GM19025 (cell line): ENCODE results near the gene CANX.

Experiments
- ATAC-seq: cut with Tn5 transposase; IDR thresholded peaks from one replicate; pipeline ENCODE4 v1.9.1; 2021; ENCODE audit warnings: mild to moderate bottlenecking, low read depth, moderate library complexity; ENCODE audit not compliant: unreplicated experiment

The CANX gene

DNA sequence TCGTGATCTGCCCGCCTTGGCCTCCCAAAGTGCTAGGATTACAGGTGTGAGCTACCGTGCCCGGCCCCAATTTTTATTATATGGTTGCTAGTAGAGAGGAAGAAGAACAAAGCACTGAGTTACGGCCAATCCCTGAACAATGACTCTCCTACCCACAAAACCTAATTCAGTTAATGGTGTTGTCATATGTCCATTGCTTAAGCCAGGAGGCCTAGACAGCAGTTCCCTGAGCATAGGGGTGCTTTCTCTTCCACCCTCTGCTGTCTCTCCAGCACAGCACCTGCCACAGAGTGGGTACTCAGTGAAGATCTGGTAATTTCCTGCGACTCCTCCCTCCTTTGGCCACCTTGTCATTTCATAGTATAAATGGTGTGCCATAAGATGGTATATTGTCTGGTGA lies 73.6 kb downstream of the CANX start:
- ATAC-seq, result no peak

GRCh38 chr5:179773686-179774040 lies 74.9 kb downstream of the CANX start:
- ATAC-seq, result no peak

- no peak for ATAC-seq
These were observed 75.7 kb downstream of the CANX start for GRCh38 chr5:179774442-179774841.

- ATAC-seq, result no peak
These were observed 77.7 kb downstream of the CANX start for GRCh38 chr5:179776411-179776938.

- ATAC-seq, result no peak
These were observed 78.7 kb downstream of the CANX start for GRCh38 chr5:179777456-179777855.

DNA sequence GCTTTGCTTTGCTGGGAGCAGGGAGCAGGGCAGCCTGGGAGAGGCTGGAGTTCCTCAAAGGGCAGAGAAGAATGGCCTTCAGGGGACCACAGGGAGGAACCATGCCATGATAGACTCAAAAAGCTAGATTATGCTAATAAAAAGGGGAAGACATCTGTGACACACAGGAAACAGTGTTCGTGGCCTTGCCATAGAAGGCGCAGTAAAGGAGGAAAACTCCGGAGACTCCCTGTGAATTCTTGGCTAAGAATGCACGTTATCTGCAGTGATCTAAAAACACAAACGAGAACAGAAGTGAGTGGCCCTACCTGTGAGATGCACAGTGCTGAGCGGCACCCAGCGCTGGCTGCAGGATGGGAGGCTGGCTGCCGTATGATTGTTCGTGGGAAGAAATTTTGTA lies 79.1 kb downstream of the CANX start:
- ATAC-seq, result no peak

GRCh38 chr5:179778591-179778990 lies 79.8 kb downstream of the CANX start:
- no peak for ATAC-seq

- no peak for ATAC-seq
These were observed 81.1 kb downstream of the CANX start for GRCh38 chr5:179779826-179780225.

GRCh38 chr5:179780362-179780761 lies 81.6 kb downstream of the CANX start:
- ATAC-seq, result no peak
